ENCODE results near the gene TBC1D32. TPM values are rescaled to one million over a fixed set of nuclear protein-coding genes. Genes with fewer than 3 reads are reported as not detected.
"Not testable (repeated sequence)": the region's sequence is repeated elsewhere in the genome, so short reads cannot be mapped to it uniquely, and the experiment has no call there.

The TBC1D32 gene
- total RNA-seq, 2 donors from 2014 or later = 7.8 to 9.0 TPM

DNA sequence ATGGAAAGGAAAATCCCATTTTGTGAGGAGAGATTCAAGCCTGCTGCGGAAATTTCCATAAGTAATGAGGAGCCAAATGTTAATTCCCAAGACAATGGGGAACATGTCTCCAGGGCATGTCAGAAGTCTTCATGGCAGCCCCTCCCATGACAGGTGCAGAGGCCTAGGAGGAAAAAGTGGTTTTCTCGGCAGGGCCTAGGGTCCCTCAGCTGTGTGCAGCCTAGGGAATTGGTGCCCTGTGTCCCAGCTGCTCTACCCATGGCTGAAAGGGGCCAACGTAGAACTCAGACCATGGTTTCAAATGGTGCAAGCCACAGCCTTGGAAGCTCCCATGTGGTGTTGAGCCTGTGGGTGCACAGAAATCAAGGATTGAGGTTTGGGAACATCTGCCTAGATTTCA, 269.9 kb downstream of the TBC1D32 start:
- ATAC-seq (no peak), DNase-seq (no peak)
- intact Hi-C loops (cut with DNase I, micrococcal nuclease) = no loop called here

DNA sequence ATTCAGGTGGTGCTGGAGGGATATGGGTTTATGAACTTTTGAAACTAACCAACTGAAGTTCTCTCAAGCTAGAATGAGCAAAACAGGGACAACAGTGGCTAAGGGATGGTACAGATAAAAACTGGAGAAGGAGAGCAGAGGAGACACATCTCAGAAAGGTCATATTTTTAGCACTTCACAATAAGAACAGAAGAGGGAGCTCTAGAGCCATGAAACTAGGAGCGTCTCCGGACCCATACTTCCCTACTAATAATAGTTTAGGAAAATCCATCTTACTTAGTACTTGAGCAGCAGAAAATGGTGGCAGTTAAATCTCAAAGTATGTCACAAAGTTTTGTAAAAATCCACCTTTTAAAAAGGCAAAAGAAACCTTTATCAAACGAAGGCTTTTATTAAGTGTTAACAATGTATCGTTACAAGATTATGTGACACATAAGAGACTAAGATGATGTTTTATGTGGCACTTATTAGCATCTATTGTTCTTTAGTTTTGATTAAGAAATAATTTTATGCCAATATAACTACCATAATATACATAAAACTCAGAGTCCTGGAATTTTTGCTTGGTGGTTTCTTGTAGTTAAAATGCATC, 278.6 kb downstream of the TBC1D32 start:
- DNase-seq (no peak), ATAC-seq (peak; percentile 72)
- intact Hi-C loops (cut with DNase I, micrococcal nuclease) = no loop called here

DNA sequence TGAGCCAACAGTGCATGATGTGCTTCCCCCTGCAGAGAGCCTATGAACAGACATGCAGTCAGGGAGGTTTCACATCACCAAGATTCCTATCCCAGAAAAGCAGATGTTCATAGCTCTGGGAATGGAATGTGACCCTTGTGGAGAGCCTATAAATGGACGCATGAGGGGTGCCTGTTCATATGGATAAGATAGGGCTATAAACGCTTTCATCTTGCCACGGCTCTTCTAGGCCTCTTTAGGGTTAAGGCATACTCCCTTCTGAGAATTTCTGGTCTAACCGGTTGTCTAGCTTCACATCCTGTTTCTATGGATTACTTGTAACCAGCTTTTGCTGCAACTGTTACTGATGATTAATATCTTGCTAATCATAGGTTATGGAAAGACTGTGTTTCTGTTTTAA, 285.7 kb downstream of the TBC1D32 start:
- ATAC-seq; DNase-seq; intact Hi-C loops (cut with DNase I, micrococcal nuclease): not testable (repeated sequence)

DNA sequence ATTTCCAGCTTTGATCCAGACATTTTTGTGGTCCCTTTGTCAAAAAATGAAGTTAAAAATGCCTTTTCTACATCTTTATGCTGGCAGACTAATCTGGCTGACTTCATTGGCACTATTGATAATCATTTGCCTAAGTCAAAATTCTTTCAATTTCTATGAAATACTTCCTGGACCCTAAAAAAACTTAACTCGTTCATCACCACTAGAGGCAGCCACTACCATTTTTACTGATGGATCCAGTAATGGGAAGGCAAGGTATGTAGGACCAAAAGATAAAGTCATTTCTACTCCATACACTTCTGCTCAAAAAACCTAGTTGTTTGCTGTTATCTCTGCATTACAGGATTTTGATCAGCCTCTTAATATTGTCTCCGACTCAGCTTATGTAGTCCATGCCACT, 289.4 kb downstream of the TBC1D32 start:
- ATAC-seq; DNase-seq; intact Hi-C loops (cut with DNase I, micrococcal nuclease): not testable (repeated sequence)

DNA sequence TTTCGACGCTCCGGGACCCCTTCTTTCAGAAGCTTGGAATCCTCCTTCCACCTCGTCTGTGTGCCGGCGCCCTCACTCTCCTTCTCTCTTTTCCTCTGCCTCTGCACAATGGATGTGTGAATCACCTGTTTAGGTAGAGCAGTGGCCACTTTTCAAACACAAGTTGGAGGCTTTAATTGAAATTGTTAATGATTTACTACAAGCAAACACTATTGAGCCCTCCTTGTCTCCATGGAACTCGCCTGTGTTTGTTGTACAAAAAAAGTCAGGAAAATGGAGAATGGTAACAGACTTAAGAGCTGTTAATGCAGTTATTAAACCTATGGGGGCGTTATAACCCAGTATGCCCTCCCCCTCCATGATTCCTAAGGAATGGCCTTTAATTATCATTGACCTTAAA, 290.6 kb downstream of the TBC1D32 start:
- intact Hi-C loops (cut with DNase I, micrococcal nuclease) = not testable (repeated sequence)
- ATAC-seq = peak; percentile 88
- peak in 1 of 2 donors; percentile 10 for DNase-seq

DNA sequence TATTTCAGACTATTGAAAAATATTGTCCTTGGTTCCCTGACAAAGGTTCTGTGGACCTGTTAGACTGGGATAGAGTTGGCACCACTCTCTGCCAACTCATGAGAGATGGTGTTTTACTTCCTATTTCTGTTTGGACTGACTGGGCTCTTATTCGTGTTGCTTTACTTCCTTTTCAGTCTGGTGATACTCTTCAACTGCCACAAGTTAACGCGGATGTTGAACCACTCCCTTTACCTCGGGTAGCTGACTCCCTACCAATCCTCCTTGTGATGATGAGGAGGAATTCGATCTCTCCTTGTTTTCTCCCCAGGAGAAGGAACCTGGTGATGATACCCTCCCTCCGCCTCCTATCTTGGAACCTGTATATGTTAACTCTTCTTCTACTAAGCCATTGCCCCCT, 291.1 kb downstream of the TBC1D32 start:
- intact Hi-C loops (cut with DNase I, micrococcal nuclease) = not testable (repeated sequence)
- DNase-seq (peak in 1 of 2 donors; percentile 6), ATAC-seq (peak; percentile 95)

DNA sequence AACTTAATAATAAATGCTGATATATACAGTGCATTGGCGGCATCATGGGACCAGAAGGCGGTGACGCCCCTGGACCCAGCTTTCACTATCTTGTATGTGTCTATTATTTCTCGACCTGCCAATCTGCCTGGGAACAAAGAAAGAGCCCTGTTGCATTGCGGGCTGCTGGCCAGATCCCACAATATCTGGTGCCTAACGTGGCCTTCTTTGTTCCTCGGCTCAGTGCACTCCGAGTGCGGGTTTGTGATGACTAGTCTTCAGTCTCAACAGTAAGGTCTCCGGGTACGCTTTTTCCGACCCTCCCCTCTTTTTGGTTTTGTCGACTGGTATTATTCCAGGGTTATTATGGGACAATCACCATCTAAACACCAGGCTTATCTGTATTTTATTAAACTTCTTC, 291.5 kb downstream of the TBC1D32 start:
- intact Hi-C loops (cut with DNase I, micrococcal nuclease) = no loop called here
- ATAC-seq (no peak), DNase-seq (no peak)

DNA sequence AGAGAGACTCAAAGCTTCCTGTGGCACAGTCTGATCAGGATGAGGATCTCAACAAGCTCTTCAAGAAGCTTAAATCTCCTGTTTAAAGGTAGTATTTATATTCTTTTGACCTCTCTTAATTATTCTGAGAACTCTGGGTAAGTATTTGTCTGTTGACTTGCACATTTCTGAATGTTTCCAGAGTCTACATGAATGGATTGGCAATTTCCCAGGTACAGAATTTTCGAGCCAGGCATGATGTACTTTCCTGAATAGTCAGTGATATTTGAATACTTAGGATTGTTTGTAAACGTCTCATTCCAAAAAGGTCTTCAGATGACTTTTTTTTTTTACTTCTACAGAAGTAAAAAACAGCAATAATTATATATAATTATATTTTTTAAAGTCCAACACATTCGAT, 293.4 kb downstream of the TBC1D32 start:
- DNase-seq (no peak), ATAC-seq (no peak)
- intact Hi-C loops (cut with DNase I, micrococcal nuclease) = no loop called here

DNA sequence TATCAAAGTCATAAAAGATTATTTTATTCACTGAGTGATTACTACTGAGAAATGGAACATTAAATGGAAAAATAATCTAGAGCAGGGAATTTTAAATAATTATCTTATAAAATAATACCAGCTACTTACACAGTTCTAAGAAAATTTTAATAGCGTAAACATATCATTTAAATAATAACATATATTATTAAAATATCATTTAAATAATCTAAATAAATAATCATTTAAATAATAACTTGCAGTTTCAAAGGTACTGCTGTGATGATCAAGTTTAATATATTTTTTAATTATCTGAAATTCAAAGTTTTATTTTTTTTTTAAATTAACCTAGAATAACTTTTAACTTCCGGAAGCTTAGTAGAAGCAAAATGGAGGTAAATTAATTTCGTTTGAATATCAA, 301.2 kb downstream of the TBC1D32 start:
- ATAC-seq = no peak
- intact Hi-C loops (cut with DNase I, micrococcal nuclease) = no loop called here
- no peak for DNase-seq

DNA sequence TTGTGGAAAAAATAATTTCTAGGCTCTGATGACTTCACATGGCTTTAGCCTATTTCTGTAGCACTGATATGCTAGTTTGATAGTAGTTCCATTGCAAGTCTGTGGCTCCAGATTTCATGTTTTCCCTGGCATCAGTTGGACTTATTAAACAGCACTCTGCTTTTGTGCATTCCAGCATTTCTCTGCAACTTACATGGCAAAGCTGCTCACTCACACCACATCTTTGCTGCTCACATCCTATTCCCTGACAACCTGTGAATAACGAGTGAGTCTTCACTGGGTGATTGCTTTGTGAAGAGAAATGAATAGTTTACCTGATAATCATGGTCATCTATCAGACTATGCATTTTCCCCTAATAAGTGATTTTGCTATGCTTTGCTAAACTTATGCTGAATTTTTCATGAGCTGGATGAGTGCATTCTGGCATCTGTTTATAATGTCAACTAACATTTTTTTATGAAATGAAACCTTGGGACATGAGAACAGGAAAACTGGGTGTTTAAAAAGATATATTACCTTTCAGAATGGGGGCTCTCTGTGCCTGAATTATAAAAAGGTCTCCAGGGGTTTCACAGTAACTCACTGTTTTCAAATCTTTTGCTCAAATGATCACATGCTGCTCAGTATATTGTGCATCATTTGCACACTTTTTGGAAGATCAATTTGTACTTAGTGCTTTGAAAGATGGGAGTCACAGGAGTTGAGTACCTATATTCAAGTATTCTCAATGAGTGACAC, 301.8 kb downstream of the TBC1D32 start:
- intact Hi-C loops (cut with DNase I, micrococcal nuclease) = no loop called here
- no peak for ATAC-seq
- no peak for DNase-seq

Other genes starting within 250 kb of the TBC1D32 start
- 1 to 10 TPM; 6.5 to 8.3 TPM for gene GJA1, start 101.2 kb upstream of the TBC1D32 start, total RNA-seq